Measurements from ENCODE around the gene CEP290. TPM values are rescaled to one million over a fixed set of nuclear protein-coding genes. Genes with fewer than 3 reads are reported as not detected.
A peak's percentile ranks its signal among the peaks of the same experiment; 100 is the strongest.

The CEP290 gene
- total and polyA plus RNA-seq, 2 of the 13 experiments (the other 11 are each of a cell fraction or from before 2014, with no cell fraction given), result 2.4 to 10.8 TPM

- TF ChIP-seq ZNF609 (CRISPR knock-in tag; IDR thresholded peaks at IDR 0.05; ENCODE audit: borderline replicate concordance), result peak; percentile 38; the same call in 1 of the 2 replicates
- TF ChIP-seq ZNF691 (CRISPR knock-in tag; IDR thresholded peaks at IDR 0.05; ENCODE audit: borderline replicate concordance, low read depth), result peak; percentile 18; the same call in 1 of the 2 replicates
- no peak for TF ChIP-seq BCLAF1 (IDR thresholded peaks at IDR 0.05)
- peak; percentile 43; the same call in 1 of the 2 replicates for TF ChIP-seq HOXA3 (CRISPR knock-in tag; IDR thresholded peaks at IDR 0.05)
- peak; percentile 56; the same call in 1 of the 2 replicates for TF ChIP-seq ZNF563 (CRISPR knock-in tag; IDR thresholded peaks at IDR 0.05)
- TF ChIP-seq ZSCAN25 (CRISPR knock-in tag; IDR thresholded peaks at IDR 0.05), result no peak
- peak; percentile 83 for TF ChIP-seq NRL (CRISPR knock-in tag; IDR thresholded peaks at IDR 0.05; ENCODE audit: borderline replicate concordance)
- no peak for TF ChIP-seq RELA (CRISPR knock-in tag; IDR thresholded peaks at IDR 0.05)
- peak; percentile 75; the same call in 1 of the 2 replicates for TF ChIP-seq ERF (CRISPR knock-in tag; IDR thresholded peaks at IDR 0.05)
- peak; percentile 94 for TF ChIP-seq ZBTB25 (CRISPR knock-in tag; IDR thresholded peaks at IDR 0.05)
- TF ChIP-seq GATAD2A (CRISPR knock-in tag; IDR thresholded peaks at IDR 0.05), result peak; percentile 68
- TF ChIP-seq ZNF350 (CRISPR knock-in tag; IDR thresholded peaks at IDR 0.05; ENCODE audit: borderline replicate concordance, low read depth), result peak; percentile 84; the same call in 1 of the 2 replicates
- peak; percentile 70 for TF ChIP-seq HNF1B (CRISPR knock-in tag; IDR thresholded peaks at IDR 0.05)
- peak; percentile 23; the same call in 1 of the 2 replicates for TF ChIP-seq ZNF747 (CRISPR knock-in tag; IDR thresholded peaks at IDR 0.05; ENCODE audit: borderline replicate concordance)
- TF ChIP-seq ZNF121 (CRISPR knock-in tag; IDR thresholded peaks at IDR 0.05), result peak; percentile 99
- peak; percentile 53 for TF ChIP-seq ETV6 (CRISPR knock-in tag; conservative IDR thresholded peaks at IDR 0.05)
- no peak for TF ChIP-seq SRSF9 (IDR thresholded peaks at IDR 0.05; ENCODE audit: borderline replicate concordance, insufficient read depth, low read depth, low read length, poor library complexity, severe bottlenecking)
Observed at GRCh38 chr12:88141774-88142609, at the start of gene CEP290, which contains the start of gene TMTC3 (continued).
